ENCODE measurements around the gene MOK. TPM values are rescaled to one million over a fixed set of nuclear protein-coding genes. Genes with fewer than 3 reads are reported as not detected.

MOK gene
- total RNA-seq, 2 experiments from 2014 or later = 2.3 to 2.5 TPM

GRCh38 chr14:102317564-102318248 lies 12.7 kb upstream of the MOK start:
- ChIA-PET CTCF (interaction anchor here (0.6 to 2.6 kb wide), 9 partner anchors 8 to 132 kb away, joined by 3 to 31 read pairs (median 4); partner anchors contain the start of gene MOK), POLR2A (interaction anchor here (0.9 to 1.7 kb wide), 12 partner anchors 12 to 612 kb away, joined by 3 to 7 read pairs (median 4); partner anchors contain the start of genes CINP, DYNC1H1, MOK and TECPR2)
- no peaks in the 10 kb centered on the region for H3K36me3 ChIP-seq (ENCODE audit: insufficient read depth, low read length)
- DNase-seq = peak in 5 of 14 experiments; percentile 17 to 61 (median 51)
- peak overlapping the region in 1 of 2 donors; percentile 43 for H3K27ac ChIP-seq (ENCODE audit: low read depth in 1 of 2, low read length in 2 of 2)
- Mint-ChIP-seq H3K27me3 (peaks cover 11% of the 10 kb centered on the region), H3K4me3 (peak overlapping the region; percentile 100), H3K9me3 (no peaks in the 10 kb centered on the region), H3K36me3 (ENCODE audit: low read depth) (peaks cover 38% of the 10 kb centered on the region), H3K27ac (peak overlapping the region; percentile 100), H3K4me1 (ENCODE audit: low read depth) (peaks cover 62% of the 10 kb centered on the region)
- H3K27me3 ChIP-seq (ENCODE audit: control insufficient read depth in 1 of 2, insufficient read depth in 2 of 2, low read length in 2 of 2) = no peaks in the 10 kb centered on the region
- peaks cover 66% of the 10 kb centered on the region for H3K4me1 ChIP-seq (ENCODE audit: insufficient read depth, low read length)
- H3K9me3 ChIP-seq (ENCODE audit: control insufficient read depth in 1 of 2, insufficient read depth in 1 of 2, low read length in 2 of 2) = no peaks in the 10 kb centered on the region
- intact Hi-C loops (cut with DNase I, micrococcal nuclease) = loop anchor here (2.0 to 10.0 kb wide), 6 partner anchors 13 to 555 kb away; partner anchors contain the start of genes CINP (in 1 of the 2), HSP90AA1 (in 1 of the 2), MOK (in 1 of the 2) and PPP2R5C (in 1 of the 2)
- ATAC-seq (ENCODE audit: poor library complexity) = no peak
- H3K4me3 ChIP-seq (ENCODE audit: low read length) = peak overlapping the region; percentile 72
- TF ChIP-seq CTCF (IDR thresholded peaks at IDR 0.05) = no peak

- H3K36me3 ChIP-seq (ENCODE audit: insufficient read depth, low read length) = no peaks in the 10 kb centered on the region
- ATAC-seq (ENCODE audit: poor library complexity) (peak; percentile 55), DNase-seq (peak; percentile 85 to 99 (median 96))
- peaks cover 66% of the 10 kb centered on the region for H3K4me1 ChIP-seq (ENCODE audit: insufficient read depth, low read length)
- peaks cover 62% of the 10 kb centered on the region for H3K4me1 Mint-ChIP-seq (ENCODE audit: low read depth)
- ChIA-PET CTCF (interaction anchor here (0.6 to 2.6 kb wide), 11 partner anchors 9 to 131 kb away, joined by 3 to 31 read pairs (median 4); partner anchors contain the start of gene MOK), POLR2A (interaction anchor here (0.7 to 1.7 kb wide), 12 partner anchors 11 to 611 kb away, joined by 3 to 7 read pairs (median 4); partner anchors contain the start of genes CINP, DYNC1H1, MOK and TECPR2)
- H3K4me3 Mint-ChIP-seq = peak overlapping the region; percentile 100
- H3K27ac ChIP-seq (ENCODE audit: low read depth in 1 of 2, low read length in 2 of 2) = peak overlapping the region; percentile 43 to 70
- no peaks in the 10 kb centered on the region for H3K9me3 ChIP-seq (ENCODE audit: control insufficient read depth in 1 of 2, insufficient read depth in 1 of 2, low read length in 2 of 2)
- H3K27me3 Mint-ChIP-seq = peaks cover 11% of the 10 kb centered on the region
- intact Hi-C loops (cut with DNase I, micrococcal nuclease) = loop anchor here (1.0 to 10.0 kb wide), 4 partner anchors 45 to 555 kb away; partner anchors contain the start of genes CINP (in 1 of the 2), HSP90AA1 (in 1 of the 2), PPP2R5C (in 1 of the 2) and TECPR2 (in 1 of the 2)
- H3K27ac Mint-ChIP-seq = peak overlapping the region; percentile 100
- H3K9me3 Mint-ChIP-seq = no peaks in the 10 kb centered on the region
- H3K36me3 Mint-ChIP-seq (ENCODE audit: low read depth) = peaks cover 38% of the 10 kb centered on the region
- H3K27me3 ChIP-seq (ENCODE audit: control insufficient read depth in 1 of 2, insufficient read depth in 2 of 2, low read length in 2 of 2) = no peaks in the 10 kb centered on the region
- H3K4me3 ChIP-seq (ENCODE audit: low read length) = peak overlapping the region; percentile 72
- TF ChIP-seq CTCF (IDR thresholded peaks at IDR 0.05) = peak; percentile 79
Observed at GRCh38 chr14:102316743-102317563, 12.0 kb upstream of the MOK start.

GRCh38 chr14:102316338-102316742 lies 11.4 kb upstream of the MOK start:
- peaks cover 11% of the 10 kb centered on the region for H3K27me3 Mint-ChIP-seq
- peaks cover 38% of the 10 kb centered on the region for H3K36me3 Mint-ChIP-seq (ENCODE audit: low read depth)
- peak overlapping the region; percentile 100 for H3K4me3 Mint-ChIP-seq

More at GRCh38 chr14:102316338-102316742, 11.4 kb upstream of the MOK start:
- H3K36me3 ChIP-seq (ENCODE audit: insufficient read depth, low read length) = no peaks in the 10 kb centered on the region
- intact Hi-C loops (cut with DNase I, micrococcal nuclease) = loop anchor here (1.0 to 10.0 kb wide), 4 partner anchors 46 to 554 kb away; partner anchors contain the start of genes CINP (in 1 of the 2), HSP90AA1 (in 1 of the 2), PPP2R5C (in 1 of the 2) and TECPR2 (in 1 of the 2)
- no peaks in the 10 kb centered on the region for H3K9me3 ChIP-seq (ENCODE audit: control insufficient read depth in 1 of 2, insufficient read depth in 1 of 2, low read length in 2 of 2)
- TF ChIP-seq CTCF (IDR thresholded peaks at IDR 0.05) = no peak
- H3K4me1 Mint-ChIP-seq (ENCODE audit: low read depth) = peaks cover 62% of the 10 kb centered on the region
- peaks cover 66% of the 10 kb centered on the region for H3K4me1 ChIP-seq (ENCODE audit: insufficient read depth, low read length)
- DNase-seq = peak in 5 of 14 experiments; percentile 23 to 79 (median 49)
- no peaks in the 10 kb centered on the region for H3K9me3 Mint-ChIP-seq
- no peaks in the 10 kb centered on the region for H3K27me3 ChIP-seq (ENCODE audit: control insufficient read depth in 1 of 2, insufficient read depth in 2 of 2, low read length in 2 of 2)
- H3K27ac Mint-ChIP-seq = peak overlapping the region; percentile 100
- POLR2A ChIA-PET = interaction anchor here (0.7 to 1.7 kb wide), 9 partner anchors 11 to 507 kb away, joined by 3 to 7 read pairs (median 4); partner anchors contain the start of genes CINP, DYNC1H1, MOK and TECPR2
- H3K4me3 ChIP-seq (ENCODE audit: low read length) = peak overlapping the region; percentile 72
- peak overlapping the region; percentile 43 to 70 for H3K27ac ChIP-seq (ENCODE audit: low read depth in 1 of 2, low read length in 2 of 2)
- CTCF ChIA-PET = interaction anchor here (0.7 to 2.6 kb wide), 8 partner anchors 8 to 130 kb away, joined by 3 to 31 read pairs (median 4); partner anchors contain the start of gene MOK
- no peak for ATAC-seq (ENCODE audit: poor library complexity)
